ENCODE results near the gene NLRP3. TPM values are rescaled to one million over a fixed set of nuclear protein-coding genes. Genes with fewer than 3 reads are reported as not detected.

NLRP3 gene
- total and polyA plus RNA-seq, 9 of the 15 experiments (the other 6 are each of a cell fraction or from before 2014, with no cell fraction given), result not detected

DNA sequence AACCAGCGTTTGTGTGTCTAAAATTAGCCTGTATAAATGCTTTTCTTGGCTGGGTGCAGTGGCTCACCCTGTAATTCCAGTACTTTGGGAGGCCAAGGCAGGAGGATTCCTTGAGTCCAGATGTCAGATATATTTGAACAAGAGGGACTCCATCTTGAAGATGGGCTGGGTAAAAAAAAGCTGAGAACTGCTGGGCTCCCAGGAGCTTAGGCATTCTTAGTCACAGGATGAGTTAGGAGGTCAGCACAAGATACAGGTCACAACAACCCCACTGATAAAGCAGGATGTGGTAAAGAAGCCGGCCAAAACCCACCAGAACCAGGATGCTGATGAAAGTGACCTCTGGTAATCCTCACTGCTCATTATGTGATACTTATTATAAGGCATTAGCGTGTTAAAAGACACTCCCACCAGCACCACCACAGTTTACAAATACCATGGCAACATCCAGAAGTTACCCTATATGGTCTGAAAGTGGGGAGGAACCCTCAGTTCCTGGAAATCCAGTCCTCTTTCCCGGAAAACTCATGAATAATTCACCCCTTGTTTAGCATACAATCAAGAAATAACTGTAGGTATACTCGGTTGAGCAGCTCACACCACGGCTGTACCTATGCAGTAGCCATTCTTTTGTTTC is 48.1 kb upstream of the NLRP3 start (continued):
- TF ChIP-seq SFPQ (IDR thresholded peaks at IDR 0.05; ENCODE audit: low read depth, low read length) (no peak), PYGO2 (tag; IDR thresholded peaks at IDR 0.05) (peak; percentile 99), KLF16 (IDR thresholded peaks at IDR 0.05) (peak; percentile 84), HNRNPH1 (optimal IDR thresholded peaks at IDR 0.05; ENCODE audit: low read depth, low read length) (no peak), SUPT5H (IDR thresholded peaks at IDR 0.05) (no peak), TCF15 (CRISPR knock-in tag; IDR thresholded peaks at IDR 0.05) (peak; percentile 93), HSF4 (CRISPR knock-in tag; IDR thresholded peaks at IDR 0.05; ENCODE audit: borderline replicate concordance) (peak; percentile 87; the same call in 1 of the 2 replicates), ZNF143 (CRISPR knock-in tag; IDR thresholded peaks at IDR 0.05) (no peak), ADNP (tag; IDR thresholded peaks at IDR 0.05) (no peak), NFE2 (IDR thresholded peaks at IDR 0.05; ENCODE audit: low read depth) (peak; percentile 21; the same call in 1 of the 2 replicates), MBD2 (IDR thresholded peaks at IDR 0.05; ENCODE audit: borderline replicate concordance, low read depth) (no peak), ZFP91 (CRISPR knock-in tag; IDR thresholded peaks at IDR 0.05) (no peak), ZNF444 (CRISPR knock-in tag; IDR thresholded peaks at IDR 0.05) (peak; percentile 98), HNRNPUL1 (IDR thresholded peaks at IDR 0.05; ENCODE audit: low read length) (no peak), CHCHD3 (CRISPR knock-in tag; IDR thresholded peaks at IDR 0.05) (no peak), HIVEP1 (CRISPR knock-in tag; IDR thresholded peaks at IDR 0.05) (peak; percentile 99), HDAC8 (tag; IDR thresholded peaks at IDR 0.05) (peak; percentile 100), ETV1 (tag; conservative IDR thresholded peaks at IDR 0.05; ENCODE audit: low read depth) (peak; percentile 97), ZNF174 (CRISPR knock-in tag; IDR thresholded peaks at IDR 0.05) (peak; percentile 97), KLF10 (CRISPR knock-in tag; IDR thresholded peaks at IDR 0.05) (peak; percentile 85; the same call in 1 of the 2 replicates), SIX5 (IDR thresholded peaks at IDR 0.05; ENCODE audit: borderline replicate concordance in 1 of 2, insufficient read depth in 1 of 2, low read depth in 1 of 2, low read length in 2 of 2) (no peak), SIRT6 (IDR thresholded peaks at IDR 0.05; ENCODE audit: low read depth, low read length) (no peak), ELF1 (tag; IDR thresholded peaks at IDR 0.05) (no peak)
- TF ChIP-seq, protein P1, sequence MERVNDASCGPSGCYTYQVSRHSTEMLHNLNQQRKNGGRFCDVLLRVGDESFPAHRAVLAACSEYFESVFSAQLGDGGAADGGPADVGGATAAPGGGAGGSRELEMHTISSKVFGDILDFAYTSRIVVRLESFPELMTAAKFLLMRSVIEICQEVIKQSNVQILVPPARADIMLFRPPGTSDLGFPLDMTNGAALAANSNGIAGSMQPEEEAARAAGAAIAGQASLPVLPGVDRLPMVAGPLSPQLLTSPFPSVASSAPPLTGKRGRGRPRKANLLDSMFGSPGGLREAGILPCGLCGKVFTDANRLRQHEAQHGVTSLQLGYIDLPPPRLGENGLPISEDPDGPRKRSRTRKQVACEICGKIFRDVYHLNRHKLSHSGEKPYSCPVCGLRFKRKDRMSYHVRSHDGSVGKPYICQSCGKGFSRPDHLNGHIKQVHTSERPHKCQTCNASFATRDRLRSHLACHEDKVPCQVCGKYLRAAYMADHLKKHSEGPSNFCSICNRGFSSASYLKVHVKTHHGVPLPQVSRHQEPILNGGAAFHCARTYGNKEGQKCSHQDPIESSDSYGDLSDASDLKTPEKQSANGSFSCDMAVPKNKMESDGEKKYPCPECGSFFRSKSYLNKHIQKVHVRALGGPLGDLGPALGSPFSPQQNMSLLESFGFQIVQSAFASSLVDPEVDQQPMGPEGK (CRISPR knock-in tag; IDR thresholded peaks at IDR 0.05; ENCODE audit: borderline replicate concordance), result peak; percentile 99

Measured in K562 (cell line).